Fibroblast of lung (primary cell): Measurements from ENCODE around the gene SEMA5A. TPM values are rescaled to one million over a fixed set of nuclear protein-coding genes. Genes with fewer than 3 reads are reported as not detected.
A peak's percentile ranks its signal among the peaks of the same experiment; 100 is the strongest.

Source experiments
- DNase-seq, 2 donors: peaks; one replicate each; pipeline versions ENCODE4 v3.0.0 to v3.0.0-alpha.2; 2010; ENCODE audit warnings: low read depth in 2 of 2
- H2AFZ ChIP-seq: 2 replicates; pipeline ENCODE4 v1.5.1; 2012; ENCODE audit warnings: low read length, control low read depth, inconsistent platforms
- H3K27ac ChIP-seq: 2 replicates; pipeline ENCODE4 v1.5.1; 2011; ENCODE audit warnings: low read length, control low read depth; ENCODE audit not compliant: insufficient read depth
- H3K27me3 ChIP-seq: 2 replicates; pipeline ENCODE4 v1.5.1; 2011; ENCODE audit warnings: mild to moderate bottlenecking, low read length; ENCODE audit not compliant: control insufficient read depth, insufficient read depth
- H3K36me3 ChIP-seq: 2 replicates; pipeline ENCODE4 v1.5.1; 2011; ENCODE audit warnings: low read length; ENCODE audit not compliant: control insufficient read depth, insufficient read depth
- H3K4me1 ChIP-seq: 2 replicates; pipeline ENCODE4 v1.5.1; 2011; ENCODE audit warnings: low read length; ENCODE audit not compliant: control insufficient read depth, insufficient read depth; ENCODE audit errors: extremely low read depth
- H3K4me2 ChIP-seq: 2 replicates; pipeline ENCODE4 v1.5.1; 2011; ENCODE audit warnings: low read length, control low read depth; ENCODE audit not compliant: insufficient read depth; ENCODE audit errors: extremely low read depth
- H3K4me3 ChIP-seq, 4 experiments: fragments of 200-600 bp in 1 of 4; sonication (generic) in 1 of 4; replicated peaks in 1 of 4; 2 replicates each; pipeline ENCODE4 v1.5.1; 2011 to 2016; ENCODE audit warnings: low read length in 4 of 4, low read depth in 3 of 4, mild to moderate bottlenecking in 3 of 4, control low read depth in 2 of 4, inconsistent platforms in 1 of 4, mixed read lengths in 1 of 4; ENCODE audit not compliant: insufficient read depth in 1 of 4; ENCODE audit errors: control extremely low read depth in 1 of 4
- H3K79me2 ChIP-seq: 2 replicates; pipeline ENCODE4 v1.5.1; 2012; ENCODE audit warnings: mild to moderate bottlenecking, low read length, inconsistent platforms; ENCODE audit not compliant: control insufficient read depth, insufficient read depth
- H3K9ac ChIP-seq: 2 replicates; pipeline ENCODE4 v1.5.1; 2011; ENCODE audit warnings: mild to moderate bottlenecking, low read length, control low read depth; ENCODE audit not compliant: insufficient read depth
- H3K9me3 ChIP-seq: 2 replicates; pipeline ENCODE4 v1.5.1; 2012; ENCODE audit warnings: low read depth, low read length; ENCODE audit not compliant: control insufficient read depth, insufficient read depth
- H4K20me1 ChIP-seq: 2 replicates; pipeline ENCODE4 v1.5.1; 2011; ENCODE audit warnings: low read length; ENCODE audit not compliant: control insufficient read depth, insufficient read depth; ENCODE audit errors: extremely low read depth
- EZH2 ChIP-seq: IDR thresholded peaks from 2 replicates; pipeline ENCODE4 v1.5.1; 2012; ENCODE audit warnings: low read length, control low read depth, mild to moderate bottlenecking; ENCODE audit errors: missing control alignments
- polyA plus RNA-seq, 2 donors: library from polyadenylated mRNA; depleted of rRNA in 1 of 2; stranded (reverse) in 1 of 2; unstranded in 1 of 2; fragments of >200 nt; gene quantifications; 2 replicates each; pipeline ENCODE4 v1.2.1, GENCODE V29; 2011 to 2012; ENCODE audit warnings: missing spikeins in 1 of 2
- total RNA-seq: library from RNA; depleted of rRNA; stranded (reverse); fragments of >200 nt; gene quantifications from 2 replicates; pipeline ENCODE4 v1.2.1, GENCODE V29; 2014
- TF ChIP-seq, protein P1 (sequence below), 2 donors: IDR thresholded peaks in 1 of 2; conservative IDR thresholded peaks in 1 of 2; 1 replicate in 1 of 2; 2 replicates in 1 of 2; pipeline ENCODE4 v1.5.1; 2011 to 2012; ENCODE audit warnings: low read length in 2 of 2, control low read depth in 1 of 2, inconsistent platforms in 1 of 2, low read depth in 1 of 2, mild to moderate bottlenecking in 1 of 2

The SEMA5A gene
- total and polyA plus RNA-seq, 2 donors (not counting 1 experiment from before 2014, with no cell fraction given), result 30.6 to 49.0 TPM

DNA sequence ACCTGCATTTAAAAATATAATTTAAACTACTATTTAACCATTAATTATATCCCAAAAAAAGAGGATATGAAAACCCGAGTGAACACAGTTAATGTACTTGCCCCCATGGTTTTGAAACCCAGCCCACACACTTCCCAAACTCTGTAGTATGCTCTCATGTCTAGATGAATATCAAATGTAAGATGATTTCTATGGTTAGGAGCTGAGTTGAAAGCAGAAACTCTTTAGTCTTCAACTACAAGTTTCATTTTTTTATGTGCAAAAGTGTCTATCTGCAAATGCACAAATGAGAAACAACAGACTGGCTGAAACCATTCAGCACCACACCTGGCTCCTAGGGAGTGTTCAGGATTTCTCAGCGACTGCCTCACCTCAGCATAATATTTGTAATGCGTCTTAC is 183.3 kb downstream of the SEMA5A start:
- Histone ChIP-seq H3K4me2 (no peak overlapping the region), H2AFZ (no peak overlapping the region), H3K79me2 (no peaks in the 10 kb centered on the region), H3K27me3 (no peaks in the 10 kb centered on the region), H3K4me3 (no peak overlapping the region), H3K9me3 (no peaks in the 10 kb centered on the region), H3K27ac (no peak overlapping the region), H3K4me1 (peaks cover 6% of the 10 kb centered on the region), H4K20me1 (no peaks in the 10 kb centered on the region), H3K36me3 (no peaks in the 10 kb centered on the region), H3K9ac (no peak overlapping the region)
- no peak for DNase-seq
- TF ChIP-seq EZH2, result no peak
- TF ChIP-seq, protein P1, sequence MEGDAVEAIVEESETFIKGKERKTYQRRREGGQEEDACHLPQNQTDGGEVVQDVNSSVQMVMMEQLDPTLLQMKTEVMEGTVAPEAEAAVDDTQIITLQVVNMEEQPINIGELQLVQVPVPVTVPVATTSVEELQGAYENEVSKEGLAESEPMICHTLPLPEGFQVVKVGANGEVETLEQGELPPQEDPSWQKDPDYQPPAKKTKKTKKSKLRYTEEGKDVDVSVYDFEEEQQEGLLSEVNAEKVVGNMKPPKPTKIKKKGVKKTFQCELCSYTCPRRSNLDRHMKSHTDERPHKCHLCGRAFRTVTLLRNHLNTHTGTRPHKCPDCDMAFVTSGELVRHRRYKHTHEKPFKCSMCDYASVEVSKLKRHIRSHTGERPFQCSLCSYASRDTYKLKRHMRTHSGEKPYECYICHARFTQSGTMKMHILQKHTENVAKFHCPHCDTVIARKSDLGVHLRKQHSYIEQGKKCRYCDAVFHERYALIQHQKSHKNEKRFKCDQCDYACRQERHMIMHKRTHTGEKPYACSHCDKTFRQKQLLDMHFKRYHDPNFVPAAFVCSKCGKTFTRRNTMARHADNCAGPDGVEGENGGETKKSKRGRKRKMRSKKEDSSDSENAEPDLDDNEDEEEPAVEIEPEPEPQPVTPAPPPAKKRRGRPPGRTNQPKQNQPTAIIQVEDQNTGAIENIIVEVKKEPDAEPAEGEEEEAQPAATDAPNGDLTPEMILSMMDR (conservative IDR thresholded peaks at IDR 0.05 in 1 of 2, IDR thresholded peaks at IDR 0.05 in 1 of 2; ENCODE audit: low read depth in 1 of 2, low read length in 2 of 2), result no peak

GRCh38 chr5:9361835-9362234 is 184.0 kb downstream of the SEMA5A start:
- H3K4me1 ChIP-seq, result peaks cover 6% of the 10 kb centered on the region
- no peaks in the 10 kb centered on the region for H3K79me2 ChIP-seq
- H3K36me3 ChIP-seq, result no peaks in the 10 kb centered on the region
- no peaks in the 10 kb centered on the region for H4K20me1 ChIP-seq
- no peak overlapping the region for H2AFZ ChIP-seq
- H3K27me3 ChIP-seq, result no peaks in the 10 kb centered on the region
- no peaks in the 10 kb centered on the region for H3K9me3 ChIP-seq
- no peak overlapping the region for H3K9ac ChIP-seq
- no peak for TF ChIP-seq EZH2
- TF ChIP-seq, protein P1 (conservative IDR thresholded peaks at IDR 0.05 in 1 of 2, IDR thresholded peaks at IDR 0.05 in 1 of 2; ENCODE audit: low read depth in 1 of 2, low read length in 2 of 2), result peak; percentile 60 to 86
- no peak overlapping the region for H3K4me2 ChIP-seq
- no peak overlapping the region for H3K27ac ChIP-seq
- no peak overlapping the region for H3K4me3 ChIP-seq
- peak; percentile 39 to 84 for DNase-seq

DNA sequence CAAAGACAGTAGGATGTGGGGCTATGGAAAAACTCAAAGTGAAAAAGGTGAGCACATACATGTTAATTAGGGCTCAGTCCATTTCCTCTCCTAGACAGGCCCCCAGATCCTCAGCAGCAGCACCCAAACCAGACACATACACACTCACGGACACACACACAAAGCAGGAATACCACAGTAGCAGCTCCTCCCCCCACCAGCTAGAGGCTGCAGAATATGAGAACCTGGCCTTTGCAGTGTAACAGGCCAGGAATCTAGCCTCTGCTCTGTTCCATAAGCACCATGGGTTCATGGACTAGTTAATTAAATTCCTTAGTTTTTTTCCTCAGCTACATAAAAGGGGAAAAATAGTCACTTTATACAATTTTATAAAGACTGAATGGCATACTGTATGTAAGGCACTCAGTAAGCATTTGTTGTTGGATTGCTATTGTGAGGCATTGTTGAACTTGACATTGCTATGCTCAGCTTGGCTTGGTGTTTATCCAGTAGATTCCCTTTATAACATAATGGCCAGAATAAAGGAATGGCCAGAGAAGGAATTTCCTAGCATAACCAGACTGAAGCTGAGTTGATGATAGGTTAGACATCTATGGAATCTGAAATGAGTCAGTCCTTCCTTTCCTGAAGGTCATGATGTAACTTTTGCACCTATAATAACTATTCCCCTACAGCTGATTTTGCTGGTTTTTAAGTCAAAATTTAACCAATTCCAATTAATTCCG is 186.8 kb downstream of the SEMA5A start:
- H3K9ac ChIP-seq, result no peak overlapping the region
- no peaks in the 10 kb centered on the region for H3K9me3 ChIP-seq
- H3K36me3 ChIP-seq, result no peaks in the 10 kb centered on the region
- H3K4me3 ChIP-seq, result no peak overlapping the region
- no peak overlapping the region for H2AFZ ChIP-seq
- peaks cover 6% of the 10 kb centered on the region for H3K4me1 ChIP-seq
- no peak for TF ChIP-seq EZH2
- TF ChIP-seq, protein P1 (conservative IDR thresholded peaks at IDR 0.05 in 1 of 2, IDR thresholded peaks at IDR 0.05 in 1 of 2; ENCODE audit: low read depth in 1 of 2, low read length in 2 of 2), result no peak
- peak; percentile 38 to 94 for DNase-seq
- H4K20me1 ChIP-seq, result no peaks in the 10 kb centered on the region
- H3K79me2 ChIP-seq, result no peaks in the 10 kb centered on the region
- H3K4me2 ChIP-seq, result peak overlapping the region; percentile 27
- H3K27me3 ChIP-seq, result no peaks in the 10 kb centered on the region
- no peak overlapping the region for H3K27ac ChIP-seq
